ENCODE data around the gene SLC22A6.

Gene SLC22A6

DNA sequence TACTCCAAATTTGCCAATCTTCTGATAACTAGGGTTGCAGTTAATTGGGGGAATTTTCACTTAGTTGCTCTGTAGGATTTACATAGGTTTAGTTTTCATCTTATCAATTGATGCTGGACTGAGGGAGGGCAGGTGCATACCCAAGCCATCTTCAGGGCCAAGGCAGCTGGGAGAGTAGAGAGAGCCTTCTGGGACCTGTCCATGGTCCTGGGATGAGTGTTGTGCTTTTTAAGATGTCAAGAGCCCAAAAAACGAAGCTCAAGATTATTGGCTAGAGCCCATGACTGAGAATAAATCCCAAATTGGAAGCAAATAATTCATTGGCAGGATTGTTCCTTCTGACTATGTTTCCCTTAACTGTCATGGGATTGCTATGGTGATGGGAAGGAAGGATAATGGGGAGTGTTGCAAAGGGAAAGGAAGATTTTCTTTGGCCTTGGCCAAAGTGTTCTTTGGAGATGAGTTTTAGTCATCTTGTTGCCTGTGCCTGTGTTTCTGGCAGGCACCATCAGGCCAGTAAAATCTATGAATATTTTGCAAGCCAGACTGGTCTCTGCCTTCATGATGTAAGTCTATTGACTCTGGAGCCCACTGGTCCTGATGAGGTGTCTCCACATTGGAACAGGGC lies 4.5 kb downstream of the SLC22A6 start:
- no peak overlapping the region for H3K27ac ChIP-seq (ENCODE audit: low read depth, low read length)
- no peak overlapping the region for H3K4me3 ChIP-seq (ENCODE audit: low read length)
- no peaks in the 10 kb centered on the region for H3K4me1 ChIP-seq (ENCODE audit: control insufficient read depth, insufficient read depth, low read length)
- no peak overlapping the region for H3K9ac ChIP-seq (ENCODE audit: low read length)
- no peaks in the 10 kb centered on the region for H3K36me3 ChIP-seq (ENCODE audit: control insufficient read depth, insufficient read depth, low read length)
- no peaks in the 10 kb centered on the region for H3K27me3 ChIP-seq (ENCODE audit: control insufficient read depth, insufficient read depth, low read length)

DNA sequence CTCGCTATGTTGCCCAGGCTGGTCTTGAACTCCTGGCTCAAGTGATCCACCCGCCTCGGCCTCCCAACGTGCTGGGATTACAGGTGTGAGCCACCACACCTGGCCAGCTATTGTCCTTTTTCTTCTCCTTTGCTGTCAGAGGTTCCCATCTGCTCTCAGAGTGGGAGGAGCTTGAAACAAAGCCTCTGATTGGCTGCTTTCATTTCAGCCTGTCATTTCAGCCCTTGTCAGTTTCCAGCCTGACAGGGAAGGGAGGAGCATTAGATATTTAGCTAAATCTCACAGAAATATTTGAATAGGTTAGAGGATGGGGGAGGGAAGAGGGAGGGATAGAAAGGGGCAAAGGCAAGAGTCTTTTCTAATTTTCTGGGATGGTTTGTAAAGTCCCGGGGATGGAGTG lies 8.7 kb downstream of the SLC22A6 start:
- H3K4me1 ChIP-seq (ENCODE audit: control insufficient read depth, insufficient read depth, low read length): no peaks in the 10 kb centered on the region
- H3K9ac ChIP-seq (ENCODE audit: low read length): no peak overlapping the region
- no peaks in the 10 kb centered on the region for H3K27me3 ChIP-seq (ENCODE audit: control insufficient read depth, insufficient read depth, low read length)
- no peak overlapping the region for H3K4me3 ChIP-seq (ENCODE audit: low read length)
- H3K27ac ChIP-seq (ENCODE audit: low read depth, low read length): no peak overlapping the region
- no peaks in the 10 kb centered on the region for H3K36me3 ChIP-seq (ENCODE audit: control insufficient read depth, insufficient read depth, low read length)

DNA sequence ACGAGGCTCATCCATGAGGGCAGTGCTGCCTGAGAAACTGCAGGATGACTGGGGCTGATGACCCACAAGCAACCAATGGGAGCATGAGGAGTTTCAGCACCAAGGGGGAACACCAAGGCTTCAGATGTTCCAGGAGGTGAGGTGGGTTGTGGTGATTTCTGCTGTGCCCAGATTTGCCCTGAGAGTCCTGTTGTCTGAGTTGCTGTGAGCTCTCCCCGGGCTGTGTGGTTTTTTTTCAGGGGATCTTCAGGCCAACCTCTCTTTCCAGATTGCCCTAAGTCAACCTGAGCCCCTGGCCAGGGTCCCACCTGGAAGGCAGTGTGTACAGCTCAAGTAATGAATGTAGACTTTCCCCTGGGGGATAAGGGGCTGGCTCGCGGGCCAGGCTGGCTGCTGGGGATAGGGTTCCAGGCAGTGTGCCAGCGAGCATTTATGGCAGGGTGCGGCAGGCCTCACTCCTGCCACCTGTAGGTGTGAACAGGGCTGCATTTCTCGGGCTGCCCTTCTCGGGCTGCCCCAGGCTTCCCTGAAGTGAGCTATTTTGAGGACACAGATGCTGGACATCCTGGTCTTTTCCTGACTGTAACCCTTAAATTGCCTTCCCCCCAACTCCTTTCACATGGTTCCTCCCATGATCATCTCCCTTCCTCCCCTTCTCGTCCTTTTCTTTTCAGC lies 9.8 kb downstream of the SLC22A6 start:
- H3K27me3 ChIP-seq (ENCODE audit: control insufficient read depth, insufficient read depth, low read length): no peaks in the 10 kb centered on the region
- H3K4me3 ChIP-seq (ENCODE audit: low read length): no peak overlapping the region
- H3K27ac ChIP-seq (ENCODE audit: low read depth, low read length): no peak overlapping the region
- H3K4me1 ChIP-seq (ENCODE audit: control insufficient read depth, insufficient read depth, low read length): no peaks in the 10 kb centered on the region
- no peak overlapping the region for H3K9ac ChIP-seq (ENCODE audit: low read length)
- no peaks in the 10 kb centered on the region for H3K36me3 ChIP-seq (ENCODE audit: control insufficient read depth, insufficient read depth, low read length)

GRCh38 chr11:62965574-62965973 lies 19.2 kb downstream of the SLC22A6 start:
- no peaks in the 10 kb centered on the region for H3K36me3 ChIP-seq (ENCODE audit: control insufficient read depth, insufficient read depth, low read length)
- no peaks in the 10 kb centered on the region for H3K27me3 ChIP-seq (ENCODE audit: control insufficient read depth, insufficient read depth, low read length)
- H3K27ac ChIP-seq (ENCODE audit: low read depth, low read length): no peak overlapping the region
- no peak overlapping the region for H3K4me3 ChIP-seq (ENCODE audit: low read length)
- no peaks in the 10 kb centered on the region for H3K4me1 ChIP-seq (ENCODE audit: control insufficient read depth, insufficient read depth, low read length)
- no peak overlapping the region for H3K9ac ChIP-seq (ENCODE audit: low read length)

DNA sequence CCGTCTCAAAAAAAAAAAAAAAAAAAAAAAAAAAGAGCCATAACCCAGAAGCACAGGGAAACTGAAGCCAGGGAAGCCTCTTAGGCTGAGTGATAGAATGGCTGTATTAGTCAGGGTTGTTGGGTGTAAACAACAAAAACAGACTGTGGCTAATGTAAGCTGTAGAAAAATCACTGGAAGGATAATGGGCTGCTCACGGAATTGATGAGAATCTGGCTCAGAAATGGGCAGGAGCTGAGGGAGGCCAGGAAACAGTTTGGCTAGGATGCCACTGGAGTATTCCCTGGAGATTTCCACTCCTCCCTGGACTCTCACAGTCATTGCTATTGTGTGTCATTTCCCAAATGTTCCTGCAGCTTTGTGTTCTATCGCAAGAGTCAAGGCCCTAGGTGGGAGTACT lies 22.4 kb downstream of the SLC22A6 start:
- Histone ChIP-seq H3K27me3 (ENCODE audit: control insufficient read depth, insufficient read depth, low read length) (no peaks in the 10 kb centered on the region), H3K27ac (ENCODE audit: low read depth, low read length) (no peak overlapping the region), H3K9ac (ENCODE audit: low read length) (no peak overlapping the region), H3K4me3 (ENCODE audit: low read length) (no peak overlapping the region), H3K36me3 (ENCODE audit: control insufficient read depth, insufficient read depth, low read length) (no peaks in the 10 kb centered on the region), H3K4me1 (ENCODE audit: control insufficient read depth, insufficient read depth, low read length) (peaks cover 12% of the 10 kb centered on the region)

DNA sequence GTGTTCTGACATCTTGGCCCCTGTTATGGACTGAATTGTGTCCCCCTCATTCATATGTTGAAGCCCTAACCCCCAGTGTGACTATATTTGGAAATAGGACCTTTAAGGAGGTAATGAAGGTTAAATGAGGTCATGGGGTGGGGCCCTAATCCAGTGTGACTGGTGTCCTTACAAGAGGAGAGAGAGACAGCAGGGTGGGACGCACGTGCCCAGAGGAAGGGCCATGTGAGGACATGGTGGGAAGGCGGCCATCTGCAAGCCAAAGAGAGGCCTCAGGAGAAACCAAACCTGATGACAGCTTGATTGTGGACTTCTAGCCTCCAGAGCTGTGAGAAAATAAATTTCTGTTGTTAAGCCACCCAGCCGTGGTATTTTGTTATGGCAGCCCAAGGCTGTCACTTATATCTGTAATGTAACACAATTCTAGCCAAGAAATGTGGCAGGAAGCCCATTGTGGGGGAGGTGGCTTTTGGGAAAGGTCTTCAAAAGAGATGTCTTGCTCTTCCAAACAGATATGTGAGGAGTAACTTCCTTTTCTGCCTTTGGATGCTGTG lies 23.7 kb downstream of the SLC22A6 start:
- Histone ChIP-seq H3K36me3 (ENCODE audit: control insufficient read depth, insufficient read depth, low read length) (no peaks in the 10 kb centered on the region), H3K27me3 (ENCODE audit: control insufficient read depth, insufficient read depth, low read length) (no peaks in the 10 kb centered on the region), H3K27ac (ENCODE audit: low read depth, low read length) (no peak overlapping the region)

GRCh38 chr11:62959422-62959980 lies 25.3 kb downstream of the SLC22A6 start:
- H3K27ac ChIP-seq (ENCODE audit: low read depth, low read length): peak overlapping the region; percentile 53
- H3K9ac ChIP-seq (ENCODE audit: low read length): no peak overlapping the region
- peaks cover 12% of the 10 kb centered on the region for H3K4me1 ChIP-seq (ENCODE audit: control insufficient read depth, insufficient read depth, low read length)
- H3K4me3 ChIP-seq (ENCODE audit: low read length): no peak overlapping the region
- no peaks in the 10 kb centered on the region for H3K36me3 ChIP-seq (ENCODE audit: control insufficient read depth, insufficient read depth, low read length)
- H3K27me3 ChIP-seq (ENCODE audit: control insufficient read depth, insufficient read depth, low read length): no peaks in the 10 kb centered on the region

More for the DNA sequence above, 23.7 kb downstream of the SLC22A6 start:
- Histone ChIP-seq H3K4me3 (ENCODE audit: low read length) (no peak overlapping the region), H3K4me1 (ENCODE audit: control insufficient read depth, insufficient read depth, low read length) (peaks cover 12% of the 10 kb centered on the region), H3K9ac (ENCODE audit: low read length) (no peak overlapping the region)

GRCh38 chr11:62958547-62959421 lies 26.0 kb downstream of the SLC22A6 start:
- Histone ChIP-seq H3K4me1 (ENCODE audit: control insufficient read depth, insufficient read depth, low read length) (peaks cover 12% of the 10 kb centered on the region), H3K27ac (ENCODE audit: low read depth, low read length) (peak overlapping the region; percentile 60), H3K9ac (ENCODE audit: low read length) (no peak overlapping the region), H3K36me3 (ENCODE audit: control insufficient read depth, insufficient read depth, low read length) (no peaks in the 10 kb centered on the region), H3K27me3 (ENCODE audit: control insufficient read depth, insufficient read depth, low read length) (no peaks in the 10 kb centered on the region), H3K4me3 (ENCODE audit: low read length) (no peak overlapping the region)

DNA sequence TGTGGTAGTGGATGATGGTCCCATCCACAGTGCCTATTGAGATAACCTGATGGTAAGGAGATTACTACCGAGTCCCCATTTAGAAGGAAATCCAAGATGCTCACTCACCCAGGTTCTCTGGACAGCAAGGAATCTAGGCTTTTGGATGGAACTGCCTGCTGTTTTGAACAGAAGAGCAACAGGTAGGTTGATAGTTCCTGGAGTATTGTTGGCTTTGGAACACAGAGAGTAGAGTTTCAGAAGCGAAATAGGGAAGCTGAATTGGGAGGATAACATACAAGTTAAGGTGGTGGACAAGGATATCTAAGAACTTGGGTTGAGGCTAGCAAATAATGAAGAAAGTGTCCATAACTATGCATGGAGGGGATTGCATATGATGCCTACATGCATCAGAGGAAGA lies 27.6 kb downstream of the SLC22A6 start:
- no peaks in the 10 kb centered on the region for H3K27me3 ChIP-seq (ENCODE audit: control insufficient read depth, insufficient read depth, low read length)
- H3K36me3 ChIP-seq (ENCODE audit: control insufficient read depth, insufficient read depth, low read length): no peaks in the 10 kb centered on the region
- peaks cover 12% of the 10 kb centered on the region for H3K4me1 ChIP-seq (ENCODE audit: control insufficient read depth, insufficient read depth, low read length)
- no peak overlapping the region for H3K27ac ChIP-seq (ENCODE audit: low read depth, low read length)
- no peak overlapping the region for H3K4me3 ChIP-seq (ENCODE audit: low read length)
- no peak overlapping the region for H3K9ac ChIP-seq (ENCODE audit: low read length)

GRCh38 chr11:62954478-62954877 lies 30.3 kb downstream of the SLC22A6 start:
- Histone ChIP-seq H3K4me3 (ENCODE audit: low read length) (no peak overlapping the region), H3K4me1 (ENCODE audit: control insufficient read depth, insufficient read depth, low read length) (peaks cover 9% of the 10 kb centered on the region), H3K36me3 (ENCODE audit: control insufficient read depth, insufficient read depth, low read length) (no peaks in the 10 kb centered on the region), H3K9ac (ENCODE audit: low read length) (no peak overlapping the region), H3K27ac (ENCODE audit: low read depth, low read length) (no peak overlapping the region), H3K27me3 (ENCODE audit: control insufficient read depth, insufficient read depth, low read length) (no peaks in the 10 kb centered on the region)

- no peaks in the 10 kb centered on the region for H3K27me3 ChIP-seq (ENCODE audit: control insufficient read depth, insufficient read depth, low read length)
- no peak overlapping the region for H3K4me3 ChIP-seq (ENCODE audit: low read length)
- no peak overlapping the region for H3K27ac ChIP-seq (ENCODE audit: low read depth, low read length)
- no peaks in the 10 kb centered on the region for H3K36me3 ChIP-seq (ENCODE audit: control insufficient read depth, insufficient read depth, low read length)
- peaks cover 4% of the 10 kb centered on the region for H3K4me1 ChIP-seq (ENCODE audit: control insufficient read depth, insufficient read depth, low read length)
- no peak overlapping the region for H3K9ac ChIP-seq (ENCODE audit: low read length)
Measured at GRCh38 chr11:62953811-62954210, 31.0 kb downstream of the SLC22A6 start.

- Histone ChIP-seq H3K4me1 (ENCODE audit: control insufficient read depth, insufficient read depth, low read length) (no peaks in the 10 kb centered on the region), H3K9ac (ENCODE audit: low read length) (no peak overlapping the region), H3K36me3 (ENCODE audit: control insufficient read depth, insufficient read depth, low read length) (no peaks in the 10 kb centered on the region)
Measured at GRCh38 chr11:62948765-62949320, 35.9 kb downstream of the SLC22A6 start.

More at GRCh38 chr11:62948765-62949320, 35.9 kb downstream of the SLC22A6 start:
- Histone ChIP-seq H3K27ac (ENCODE audit: low read depth, low read length) (no peak overlapping the region), H3K27me3 (ENCODE audit: control insufficient read depth, insufficient read depth, low read length) (no peaks in the 10 kb centered on the region), H3K4me3 (ENCODE audit: low read length) (no peak overlapping the region)

Data from rectal smooth muscle tissue (tissue), 1 donor.